ENCODE measurements around the gene SIMC1. TPM values are rescaled to one million over a fixed set of nuclear protein-coding genes. Genes with fewer than 3 reads are reported as not detected.

SIMC1 gene
- total and polyA plus RNA-seq, 5 experiments from 2014 or later = 2.4 to 23.0 (median 11.1) TPM

- Mint-ChIP-seq H3K36me3 (peaks cover 0 to 23% (median 2%) of the 10 kb centered on the region in 3 donors), H3K27ac (peak within 1 kb of the TSS; percentile 91 to 99 (median 98)), H3K4me3 (peak within 1 kb of the TSS; percentile 94 to 99 (median 97)), H3K4me1 (peaks cover 15 to 57% (median 36%) of the 10 kb centered on the region in 4 donors), H3K27me3 (no peaks in the 10 kb centered on the region), H3K9me3 (no peaks in the 10 kb centered on the region)
- peak; percentile 87 to 98 (median 92) for DNase-seq
- POLR2A ChIA-PET = interaction anchor here (0.6 to 4.0 kb wide), 14 partner anchors 9 to 285 kb away, joined by 3 to 58 read pairs (median 4); partner anchors contain the start of genes FAF2, HIGD2A, NOP16 and RNF44
- ATAC-seq = peak; percentile 87 to 89
Measured at GRCh38 chr5:176361437-176362232, 123.4 kb downstream of the SIMC1 start, which contains the start of gene KIAA1191. KIAA1191 (minus strand) TSS chr5:176361764; CDS start chr5:176359508, 2,256 bp downstream.

GRCh38 chr5:176362233-176362490 is 123.9 kb downstream of the SIMC1 start:
- Mint-ChIP-seq H3K4me1 (peaks cover 16 to 57% (median 36%) of the 10 kb centered on the region in 4 donors), H3K9me3 (no peaks in the 10 kb centered on the region)
- ATAC-seq = no peak

GRCh38 chr5:176364765-176365350 is 126.6 kb downstream of the SIMC1 start:
- POLR2A ChIA-PET = interaction anchor here (1.0 to 1.1 kb wide), 2 partner anchors 23 to 49 kb away, joined by 3 to 9 read pairs; partner anchors contain the start of genes HIGD2A and NOP16
- Mint-ChIP-seq H3K27me3 (no peaks in the 10 kb centered on the region), H3K4me3 (peak overlapping the region; percentile 70 to 85 (median 78)), H3K9me3 (no peaks in the 10 kb centered on the region), H3K4me1 (peaks cover 14 to 41% (median 24%) of the 10 kb centered on the region in 4 donors), H3K27ac (peak overlapping the region in 9 of 10 donors; percentile 25 to 88 (median 71)), H3K36me3 (peaks cover 0 to 16% (median 0%) of the 10 kb centered on the region in 3 donors)
- DNase-seq (peak in 2 of 10 donors; percentile 45 to 63), ATAC-seq (no peak)

More at GRCh38 chr5:176362233-176362490, 123.9 kb downstream of the SIMC1 start:
- POLR2A ChIA-PET = interaction anchor here (0.6 to 4.0 kb wide), 12 partner anchors 9 to 665 kb away, joined by 3 to 58 read pairs (median 4); partner anchors contain the start of genes FAF2, HIGD2A, NOP16 and RNF44
- Mint-ChIP-seq H3K4me3 (peak overlapping the region; percentile 94 to 99 (median 97)), H3K27ac (peak overlapping the region; percentile 91 to 99 (median 98)), H3K27me3 (no peaks in the 10 kb centered on the region), H3K36me3 (peaks cover 0 to 20% (median 2%) of the 10 kb centered on the region in 3 donors)
- DNase-seq = no peak

GRCh38 chr5:176365351-176366231 is 127.4 kb downstream of the SIMC1 start, which contains the start of gene ARL10:
ARL10 (plus strand) TSS chr5:176365487; CDS start chr5:176365564, 77 bp downstream.
- H3K27me3 Mint-ChIP-seq = no peaks in the 10 kb centered on the region
- ATAC-seq (peak; percentile 11 to 51), DNase-seq (peak; percentile 25 to 72 (median 41))
- peaks cover 14 to 38% (median 23%) of the 10 kb centered on the region in 4 donors for H3K4me1 Mint-ChIP-seq
- H3K27ac Mint-ChIP-seq = peak within 1 kb of the TSS; percentile 25 to 88 (median 72)
- H3K4me3 Mint-ChIP-seq = peak within 1 kb of the TSS; percentile 72 to 91 (median 80)
- POLR2A ChIA-PET = interaction anchor here (1.0 to 1.1 kb wide), 2 partner anchors 23 to 49 kb away, joined by 3 to 9 read pairs; partner anchors contain the start of genes HIGD2A and NOP16
- no peaks in the 10 kb centered on the region for H3K9me3 Mint-ChIP-seq
- H3K36me3 Mint-ChIP-seq = peaks cover 0 to 21% (median 0%) of the 10 kb centered on the region in 3 donors

GRCh38 chr5:176366232-176366894 is 128.1 kb downstream of the SIMC1 start:
- Mint-ChIP-seq H3K4me3 (peak overlapping the region; percentile 60 to 91 (median 80)), H3K4me1 (peaks cover 14 to 35% (median 23%) of the 10 kb centered on the region in 4 donors), H3K9me3 (no peaks in the 10 kb centered on the region), H3K27me3 (no peaks in the 10 kb centered on the region), H3K36me3 (peaks cover 0 to 27% (median 0%) of the 10 kb centered on the region in 3 donors), H3K27ac (peak overlapping the region in 9 of 10 donors; percentile 1 to 81 (median 65))
- DNase-seq (no peak), ATAC-seq (no peak)
- POLR2A ChIA-PET = interaction anchor here (0.7 to 2.5 kb wide), 3 partner anchors 11 to 48 kb away, joined by 4 to 9 read pairs (median 6); no protein-coding TSS in a partner anchor

- Mint-ChIP-seq H3K27ac (no peak overlapping the region), H3K9me3 (no peaks in the 10 kb centered on the region), H3K4me1 (peaks cover 7 to 21% (median 15%) of the 10 kb centered on the region in 4 donors), H3K4me3 (no peak overlapping the region), H3K36me3 (peaks cover 0 to 36% (median 2%) of the 10 kb centered on the region in 3 donors), H3K27me3 (no peaks in the 10 kb centered on the region)
- no peak for ATAC-seq
- no peak for DNase-seq
- POLR2A ChIA-PET = interaction anchor here (2.5 kb wide), 1 partner anchor 13 kb away, joined by 6 read pairs; no protein-coding TSS in a partner anchor
Measured at GRCh38 chr5:176368726-176369125, 130.5 kb downstream of the SIMC1 start.

GRCh38 chr5:176369934-176370711 is 131.9 kb downstream of the SIMC1 start:
- DNase-seq = no peak
- POLR2A ChIA-PET = interaction anchor here (0.9 kb wide), 1 partner anchor 8 kb away, joined by 3 read pairs; the partner anchor contains the start of gene KIAA1191
- no peaks in the 10 kb centered on the region for H3K27me3 Mint-ChIP-seq
- peaks cover 0 to 36% (median 2%) of the 10 kb centered on the region in 3 donors for H3K36me3 Mint-ChIP-seq
- ATAC-seq = no peak
- no peaks in the 10 kb centered on the region for H3K9me3 Mint-ChIP-seq
- peaks cover 7 to 13% (median 11%) of the 10 kb centered on the region in 4 donors for H3K4me1 Mint-ChIP-seq
- no peak overlapping the region for H3K4me3 Mint-ChIP-seq
- H3K27ac Mint-ChIP-seq = no peak overlapping the region

- no peaks in the 10 kb centered on the region for H3K9me3 Mint-ChIP-seq
Measured at GRCh38 chr5:176371621-176372539, 133.7 kb downstream of the SIMC1 start.

GRCh38 chr5:176373100-176373818 is 135.0 kb downstream of the SIMC1 start:
- Mint-ChIP-seq H3K36me3 (peaks cover 0 to 28% (median 2%) of the 10 kb centered on the region in 3 donors), H3K27me3 (no peaks in the 10 kb centered on the region), H3K27ac (peak overlapping the region in 2 of 10 donors; percentile 19 to 24), H3K4me1 (peaks cover 0 to 5% (median 0%) of the 10 kb centered on the region in 4 donors), H3K4me3 (no peak overlapping the region), H3K9me3 (no peaks in the 10 kb centered on the region)
- DNase-seq (no peak), ATAC-seq (no peak)
- POLR2A ChIA-PET = no interaction called here

More at GRCh38 chr5:176371621-176372539, 133.7 kb downstream of the SIMC1 start:
- Mint-ChIP-seq H3K27ac (peak overlapping the region in 2 of 10 donors; percentile 25 to 31), H3K27me3 (no peaks in the 10 kb centered on the region), H3K36me3 (peaks cover 0 to 36% (median 2%) of the 10 kb centered on the region in 3 donors), H3K4me3 (no peak overlapping the region), H3K4me1 (peaks cover 7 to 10% (median 8%) of the 10 kb centered on the region in 4 donors)
- DNase-seq (no peak), ATAC-seq (no peak)
- POLR2A ChIA-PET = interaction anchor here (0.9 kb wide), 1 partner anchor 11 kb away, joined by 4 read pairs; no protein-coding TSS in a partner anchor
